ENCODE data around the gene VWC2L.

Gene VWC2L

GRCh38 chr2:214569419-214570035 is 158.7 kb downstream of the VWC2L start:
- no peak for TF ChIP-seq CTCF (IDR thresholded peaks at IDR 0.05; ENCODE audit: control insufficient read depth, insufficient read depth, low read depth, low read length, missing control alignments)
- H3K4me3 ChIP-seq (ENCODE audit: control insufficient read depth, low read depth, low read length), result no peak overlapping the region
- no peak for DNase-seq (ENCODE audit: low read depth)

- H3K4me3 ChIP-seq (ENCODE audit: control insufficient read depth, low read depth, low read length), result no peak overlapping the region
- no peak for TF ChIP-seq CTCF (IDR thresholded peaks at IDR 0.05; ENCODE audit: control insufficient read depth, insufficient read depth, low read depth, low read length, missing control alignments)
- no peak for DNase-seq (ENCODE audit: low read depth)
These were observed 163.4 kb downstream of the VWC2L start for GRCh38 chr2:214574084-214574781.

- no peak for DNase-seq (ENCODE audit: low read depth)
- no peak for TF ChIP-seq CTCF (IDR thresholded peaks at IDR 0.05; ENCODE audit: control insufficient read depth, insufficient read depth, low read depth, low read length, missing control alignments)
- H3K4me3 ChIP-seq (ENCODE audit: control insufficient read depth, low read depth, low read length), result no peak overlapping the region
These were observed 164.2 kb downstream of the VWC2L start for GRCh38 chr2:214575030-214575429.

GRCh38 chr2:214575465-214575864 is 164.6 kb downstream of the VWC2L start:
- no peak for DNase-seq (ENCODE audit: low read depth)
- H3K4me3 ChIP-seq (ENCODE audit: control insufficient read depth, low read depth, low read length), result no peak overlapping the region
- TF ChIP-seq CTCF (IDR thresholded peaks at IDR 0.05; ENCODE audit: control insufficient read depth, insufficient read depth, low read depth, low read length, missing control alignments), result no peak

GRCh38 chr2:214577769-214578168 is 166.9 kb downstream of the VWC2L start:
- TF ChIP-seq CTCF (IDR thresholded peaks at IDR 0.05; ENCODE audit: control insufficient read depth, insufficient read depth, low read depth, low read length, missing control alignments), result no peak
- no peak overlapping the region for H3K4me3 ChIP-seq (ENCODE audit: control insufficient read depth, low read depth, low read length)
- DNase-seq (ENCODE audit: low read depth), result no peak

GRCh38 chr2:214578442-214578841 is 167.6 kb downstream of the VWC2L start:
- no peak for DNase-seq (ENCODE audit: low read depth)
- no peak for TF ChIP-seq CTCF (IDR thresholded peaks at IDR 0.05; ENCODE audit: control insufficient read depth, insufficient read depth, low read depth, low read length, missing control alignments)
- H3K4me3 ChIP-seq (ENCODE audit: control insufficient read depth, low read depth, low read length), result no peak overlapping the region
